GM18520 (cell line): ENCODE measurements around the gene MCTP1.
"Not testable (repeated sequence)": the region's sequence is repeated elsewhere in the genome, so short reads cannot be mapped to it uniquely, and the experiment has no call there.

ENCODE experiments used
- ATAC-seq: cut with Tn5 transposase; IDR thresholded peaks from one replicate; pipeline ENCODE4 v1.9.1; 2021; ENCODE audit not compliant: unreplicated experiment

The MCTP1 gene

GRCh38 chr5:95035891-95036685 is 248.8 kb downstream of the MCTP1 start:
- ATAC-seq, result no peak

DNA sequence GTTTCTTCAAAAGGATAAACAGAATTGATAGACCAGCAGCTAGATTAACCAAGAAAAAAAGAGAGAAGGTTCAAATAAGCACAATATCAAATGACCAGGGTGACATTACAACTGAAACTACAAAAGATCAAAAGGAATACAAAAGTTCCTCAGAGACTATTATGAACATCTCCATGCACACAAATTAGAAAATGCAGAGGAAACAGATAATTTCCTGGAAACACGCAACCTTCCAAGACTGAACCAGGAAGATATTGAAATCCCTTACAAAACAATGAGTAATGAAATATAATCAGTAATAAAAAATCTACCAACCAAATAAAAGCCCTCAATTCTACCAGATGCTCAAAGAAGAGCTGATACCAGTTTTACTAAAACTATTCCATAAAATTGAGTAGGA is 252.1 kb downstream of the MCTP1 start:
- ATAC-seq, result no peak

- ATAC-seq, result peak; percentile 58
These were observed 255.1 kb downstream of the MCTP1 start for GRCh38 chr5:95029569-95030366.

GRCh38 chr5:95027775-95028174 is 257.1 kb downstream of the MCTP1 start:
- ATAC-seq, result no peak

- no peak for ATAC-seq
These were observed 257.7 kb downstream of the MCTP1 start for GRCh38 chr5:95027151-95027721.

DNA sequence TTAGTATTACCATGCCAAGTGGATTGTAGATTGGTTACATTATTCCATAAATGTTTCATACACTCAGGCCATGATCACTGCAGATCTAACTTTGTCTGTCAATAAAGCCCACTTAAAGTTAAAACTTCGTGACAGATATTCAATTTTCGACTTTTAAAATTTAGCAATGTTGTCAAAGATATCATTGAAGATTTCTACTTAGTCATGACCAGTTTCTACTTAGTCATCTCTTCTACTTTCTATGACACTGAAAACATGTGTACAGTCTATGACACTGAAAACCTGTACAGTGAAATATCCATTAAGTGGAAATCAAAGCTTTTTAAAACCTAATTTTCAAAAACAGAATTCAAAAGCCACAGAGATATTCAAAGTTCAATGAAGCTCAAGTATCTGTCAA is 258.2 kb downstream of the MCTP1 start:
- no peak for ATAC-seq

DNA sequence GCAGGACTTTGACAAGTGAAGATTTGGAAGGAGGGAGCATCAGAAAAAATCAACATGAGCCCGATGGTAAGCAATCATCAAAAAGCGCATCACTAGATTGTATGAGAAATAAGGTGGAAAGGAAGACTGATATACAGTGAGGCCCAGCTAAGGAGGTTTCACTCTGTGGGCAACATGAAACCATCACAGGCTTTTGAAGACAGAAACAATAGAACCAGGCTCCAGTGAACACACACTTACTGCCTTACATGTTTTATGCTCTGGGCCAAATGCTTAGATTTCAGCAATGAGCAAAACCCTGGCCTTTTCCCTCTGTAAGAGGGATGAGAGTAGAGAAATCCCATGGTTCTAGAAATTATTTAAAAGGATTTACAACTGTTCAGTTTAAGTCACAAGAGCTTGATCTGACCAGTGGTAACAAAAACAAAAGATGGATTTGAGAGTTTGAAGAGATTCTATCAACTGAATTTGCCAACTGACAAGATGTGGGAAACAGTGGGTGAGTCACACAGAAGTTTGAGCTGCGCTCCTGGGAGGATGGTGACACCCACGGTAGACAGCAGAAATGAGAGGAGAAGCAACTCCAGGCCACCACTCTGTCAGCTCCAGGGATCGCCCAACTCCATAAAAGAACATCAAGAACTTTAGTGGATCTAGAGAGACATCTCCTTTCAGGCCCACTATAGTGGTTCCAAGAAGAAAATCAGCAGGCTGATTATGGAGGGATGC is 261.8 kb downstream of the MCTP1 start:
- no peak for ATAC-seq

DNA sequence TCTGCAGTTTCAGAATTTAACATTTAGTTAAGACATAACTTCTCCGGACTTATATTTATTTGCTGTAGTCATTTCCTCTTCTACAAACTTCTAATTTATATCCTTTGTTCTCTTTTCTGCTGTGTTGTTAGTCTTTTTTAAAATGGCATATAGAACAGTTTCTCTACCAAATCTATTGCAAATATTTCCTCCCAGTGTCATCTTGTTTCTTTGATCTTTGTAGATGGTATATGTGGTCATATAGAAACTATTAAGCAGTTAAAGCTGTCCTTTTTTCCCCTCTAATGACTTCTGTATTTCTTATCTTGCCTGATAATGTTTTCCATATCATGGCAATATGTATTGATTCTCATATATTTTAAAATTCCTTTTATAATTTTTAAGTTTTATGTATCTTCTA is 264.5 kb downstream of the MCTP1 start:
- no peak for ATAC-seq

- ATAC-seq, result no peak
These were observed 265.9 kb downstream of the MCTP1 start for GRCh38 chr5:95018946-95019345.

- ATAC-seq, result no peak
These were observed 266.4 kb downstream of the MCTP1 start for GRCh38 chr5:95018511-95018910.

DNA sequence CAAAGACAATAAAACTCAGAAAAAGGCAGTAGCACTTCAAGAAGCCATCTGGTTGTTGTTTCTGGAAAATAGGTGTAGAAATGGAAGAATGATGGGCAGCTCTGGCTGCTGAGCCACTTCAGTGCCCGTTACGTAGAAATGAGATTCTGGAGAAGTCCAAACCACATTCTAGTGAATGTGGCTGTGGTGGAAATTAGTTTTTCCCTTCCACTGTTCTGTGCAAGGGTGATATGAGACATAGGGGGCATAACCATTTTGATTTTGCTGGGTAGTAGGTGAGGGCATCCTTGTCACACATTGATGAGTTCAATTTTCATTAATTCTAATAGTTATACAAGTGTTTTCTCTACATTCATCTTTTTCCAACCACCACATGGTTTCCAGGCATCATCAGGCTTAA is 275.1 kb downstream of the MCTP1 start:
- no peak for ATAC-seq

DNA sequence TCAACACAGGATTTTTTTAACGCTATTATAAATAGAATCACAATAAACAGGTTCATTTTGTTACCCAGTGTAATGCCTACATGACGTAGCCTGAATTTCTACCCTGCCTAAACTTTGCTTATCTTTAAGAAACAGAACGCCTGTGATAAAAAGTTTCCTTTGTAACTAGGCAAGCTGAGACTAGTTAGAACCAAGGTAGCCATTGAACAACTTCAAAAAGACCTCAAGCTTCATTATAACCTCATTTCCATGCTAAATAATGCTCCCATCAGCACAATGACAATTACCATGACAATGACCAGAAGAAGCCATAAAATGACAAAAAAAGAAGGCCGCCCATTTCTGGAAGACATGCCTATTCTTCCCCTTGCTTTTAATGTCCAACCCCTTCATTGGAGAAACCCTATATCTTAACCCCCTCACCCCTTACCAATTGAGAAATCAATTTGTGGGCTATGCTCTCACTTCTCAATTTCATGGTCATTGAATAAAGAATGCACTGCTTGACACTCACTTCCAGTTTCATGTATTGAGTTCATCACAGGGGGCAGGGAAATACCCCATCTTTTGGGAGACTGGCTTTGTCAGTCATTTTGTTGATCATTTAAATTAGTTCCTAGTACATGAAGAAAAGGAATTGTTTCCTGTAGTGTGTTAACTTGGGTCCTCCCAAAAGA is 276.8 kb downstream of the MCTP1 start:
- peak; percentile 75 for ATAC-seq

- no peak for ATAC-seq
These were observed 279.1 kb downstream of the MCTP1 start for GRCh38 chr5:95005811-95006210.

DNA sequence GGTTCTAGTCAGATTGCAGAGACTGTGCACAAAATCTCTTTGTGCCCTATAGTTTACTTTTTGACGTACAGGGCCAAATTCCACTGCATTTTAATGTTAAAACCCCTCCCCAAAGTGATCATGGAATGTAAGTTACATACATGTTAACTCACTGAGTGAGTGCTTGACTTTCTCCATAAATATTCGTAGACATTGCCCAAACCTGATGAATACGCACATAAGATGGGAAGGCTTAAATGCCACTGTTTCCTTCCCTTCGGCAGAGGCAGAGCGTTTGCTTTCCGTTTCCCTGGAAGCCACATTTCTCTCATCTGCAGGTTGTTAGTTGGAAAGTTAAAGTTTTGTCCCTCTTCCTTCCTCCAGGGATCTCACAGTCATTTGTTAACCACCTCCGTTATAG is 286.2 kb downstream of the MCTP1 start:
- no peak for ATAC-seq

DNA sequence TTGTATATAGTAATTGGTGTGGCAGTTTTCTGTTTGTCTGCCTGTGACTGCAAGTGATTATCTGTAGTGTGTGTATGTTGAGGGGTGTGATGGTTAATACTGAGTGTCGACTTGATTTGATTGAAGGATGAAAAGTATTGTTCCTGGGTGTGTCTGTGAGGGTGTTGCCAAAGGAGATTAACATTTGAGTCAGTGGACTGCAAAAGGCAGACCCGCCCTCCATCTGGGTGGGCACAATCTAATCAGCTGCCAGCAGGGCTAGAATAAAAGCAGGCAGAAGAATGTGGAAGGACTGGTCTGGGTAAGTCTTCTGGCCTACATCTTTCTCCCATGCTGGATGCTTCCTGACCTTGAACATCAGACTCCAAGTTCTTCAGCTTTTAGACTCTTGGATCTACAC is 290.4 kb downstream of the MCTP1 start:
- ATAC-seq, result not testable (repeated sequence)

DNA sequence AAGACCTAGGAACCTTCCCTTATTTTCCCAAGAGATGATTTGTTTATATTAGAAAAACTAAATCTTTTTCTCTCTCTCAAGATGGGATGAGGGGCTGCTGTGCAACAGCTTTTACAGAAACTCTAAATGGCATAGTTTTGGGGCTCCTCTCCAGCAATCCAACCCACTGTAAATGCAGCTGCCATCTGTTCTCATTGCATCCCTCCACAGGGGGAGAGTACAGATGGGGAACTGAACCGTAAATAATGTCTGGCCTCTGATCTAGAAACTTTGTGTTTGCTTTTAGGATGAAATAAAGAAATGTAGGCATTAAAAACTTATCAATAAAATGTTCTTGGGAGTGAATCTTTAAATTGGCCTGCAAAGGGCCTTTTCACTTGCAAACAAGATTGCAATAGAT is 291.4 kb downstream of the MCTP1 start:
- ATAC-seq, result no peak

- ATAC-seq, result no peak
These were observed 292.6 kb downstream of the MCTP1 start for GRCh38 chr5:94992325-94992724.

- no peak for ATAC-seq
These were observed 300.9 kb downstream of the MCTP1 start for GRCh38 chr5:94983861-94984535.

DNA sequence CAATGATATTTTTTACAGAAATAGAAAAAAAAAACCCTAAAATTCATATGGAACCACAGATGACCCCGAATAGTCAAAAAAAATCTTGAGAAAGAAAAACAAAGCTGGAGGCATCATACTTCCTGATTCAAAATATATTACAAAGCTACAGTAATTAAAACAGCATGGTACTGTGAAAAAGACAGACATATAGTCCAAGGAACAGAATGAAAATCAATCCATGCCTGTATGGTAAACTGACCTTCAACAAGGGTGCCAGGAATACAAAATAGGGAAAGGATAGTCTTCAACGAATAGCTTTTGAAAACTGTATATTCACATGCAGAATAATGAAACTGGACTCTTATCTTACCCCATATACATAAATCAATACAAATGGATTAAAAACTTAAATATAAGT is 307.5 kb downstream of the MCTP1 start:
- ATAC-seq, result no peak

DNA sequence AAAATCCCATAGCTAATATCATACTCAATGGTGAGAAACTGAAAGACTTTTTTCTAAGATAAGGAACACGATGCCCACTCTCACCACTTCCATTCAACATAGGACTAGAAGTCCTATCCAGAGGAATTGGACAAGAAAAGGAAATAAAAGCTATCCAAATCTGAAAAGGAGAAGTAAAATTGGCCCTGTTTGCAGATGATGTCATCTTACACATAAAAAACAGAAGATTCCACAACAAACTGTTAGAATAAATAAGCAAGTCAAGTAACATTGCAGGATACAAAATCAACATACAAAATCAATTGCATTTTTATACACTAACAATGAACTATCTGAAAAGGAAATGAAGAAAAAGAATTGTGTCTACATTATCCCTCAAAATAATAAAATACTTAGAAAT is 308.0 kb downstream of the MCTP1 start:
- ATAC-seq, result no peak
